BE2C (cell line): Measurements from ENCODE around the gene R3HDM2.

Experiments
- DNase-seq: peaks from one replicate; pipeline ENCODE4 v3.0.0-alpha.2; 2020
- H3K27me3 ChIP-seq: fragments of 250-450 bp; sonication (Bioruptor Pico); 2 replicates; pipeline ENCODE4 v1.5.1; 2020; ENCODE audit warnings: mild to moderate bottlenecking
- H3K36me3 ChIP-seq: fragments of 250-450 bp; sonication (Bioruptor Pico); 2 replicates; pipeline ENCODE4 v1.5.1; 2020; ENCODE audit warnings: mild to moderate bottlenecking
- H3K4me1 ChIP-seq: fragments of 250-450 bp; sonication (Bioruptor Pico); 2 replicates; pipeline ENCODE4 v1.5.1; 2020
- H3K4me3 ChIP-seq: 2 replicates; pipeline ENCODE4 v1.5.1; 2011; ENCODE audit warnings: low read depth, low read length
- H3K9me3 ChIP-seq: fragments of 250-450 bp; sonication (Bioruptor Pico); 2 replicates; pipeline ENCODE4 v1.5.1; 2020
- CTCF ChIP-seq: IDR thresholded peaks from 2 replicates; pipeline ENCODE4 v1.5.1; 2012; ENCODE audit warnings: mild to moderate bottlenecking, low read depth, low read length

Gene R3HDM2

DNA sequence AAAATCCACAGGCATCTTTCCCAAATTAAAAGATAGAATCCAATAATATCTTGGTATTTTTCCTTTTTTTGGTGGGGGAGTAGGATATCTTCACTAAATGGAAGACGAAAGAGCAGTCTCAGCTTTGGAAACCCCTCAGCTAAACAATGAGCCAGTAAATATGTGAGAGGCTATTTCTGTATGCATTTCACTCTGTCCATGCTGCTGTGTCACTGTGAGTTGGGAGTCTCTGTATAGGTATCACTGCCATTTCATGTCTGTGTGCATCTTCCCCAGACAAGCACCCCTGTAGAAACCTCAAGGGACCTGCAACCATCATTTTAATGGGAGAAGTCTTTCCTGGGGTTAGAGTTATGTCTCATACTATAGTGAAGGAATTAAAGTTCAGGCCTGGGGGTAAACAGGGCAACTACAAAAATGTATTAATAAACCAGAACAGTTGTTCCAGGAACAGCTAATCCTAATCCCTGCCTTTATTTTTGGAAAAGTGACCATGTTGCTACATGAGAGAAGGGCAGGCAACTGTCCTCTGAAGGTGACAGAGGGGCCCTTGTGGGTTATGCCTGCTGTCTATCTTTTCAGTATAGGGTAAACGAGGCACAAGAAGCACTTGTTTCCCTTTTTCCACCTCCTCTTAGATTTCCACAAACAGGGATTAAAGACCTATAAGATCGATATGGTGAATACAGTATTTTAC is 168.6 kb downstream of the R3HDM2 start:
- Histone ChIP-seq H3K4me3 (no peak overlapping the region), H3K36me3 (peaks cover 37% of the 10 kb centered on the region), H3K4me1 (peaks cover 7% of the 10 kb centered on the region; the same call in 1 of the 2 replicates), H3K27me3 (no peaks in the 10 kb centered on the region), H3K9me3 (no peaks in the 10 kb centered on the region)
- TF ChIP-seq CTCF, result no peak
- no peak for DNase-seq

DNA sequence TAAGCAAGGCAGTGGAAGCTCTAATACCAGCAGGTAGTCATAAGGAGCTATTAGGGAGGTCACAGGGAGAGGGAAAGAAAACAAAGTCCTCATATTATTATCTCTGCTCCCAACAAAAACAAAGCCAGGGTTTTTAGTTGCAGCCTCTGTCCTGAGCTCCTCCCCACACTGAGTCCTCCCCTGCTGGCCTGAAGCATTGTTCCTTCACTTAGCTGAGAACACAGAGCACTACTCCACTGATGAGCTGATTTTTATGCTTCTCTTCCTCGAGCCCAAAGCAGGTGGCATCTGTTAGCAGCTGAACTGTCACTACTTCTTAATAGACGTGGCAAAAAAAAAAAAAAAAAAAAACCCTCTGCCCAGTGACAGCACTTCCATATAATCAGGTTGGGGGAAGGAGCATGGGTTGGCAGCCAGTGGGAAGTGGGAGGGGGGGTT is 169.4 kb downstream of the R3HDM2 start:
- no peak for TF ChIP-seq CTCF
- DNase-seq, result no peak
- Histone ChIP-seq H3K27me3 (no peaks in the 10 kb centered on the region), H3K4me3 (no peak overlapping the region), H3K36me3 (peaks cover 35% of the 10 kb centered on the region), H3K4me1 (peaks cover 7% of the 10 kb centered on the region; the same call in 1 of the 2 replicates), H3K9me3 (no peaks in the 10 kb centered on the region)

- H3K9me3 ChIP-seq, result no peaks in the 10 kb centered on the region
- no peak overlapping the region for H3K4me3 ChIP-seq
- DNase-seq, result no peak
- TF ChIP-seq CTCF, result no peak
- peaks cover 31% of the 10 kb centered on the region for H3K36me3 ChIP-seq
- peaks cover 7% of the 10 kb centered on the region; the same call in 1 of the 2 replicates for H3K4me1 ChIP-seq
- H3K27me3 ChIP-seq, result no peaks in the 10 kb centered on the region
Observed at GRCh38 chr12:57260366-57260765, 170.5 kb downstream of the R3HDM2 start.

DNA sequence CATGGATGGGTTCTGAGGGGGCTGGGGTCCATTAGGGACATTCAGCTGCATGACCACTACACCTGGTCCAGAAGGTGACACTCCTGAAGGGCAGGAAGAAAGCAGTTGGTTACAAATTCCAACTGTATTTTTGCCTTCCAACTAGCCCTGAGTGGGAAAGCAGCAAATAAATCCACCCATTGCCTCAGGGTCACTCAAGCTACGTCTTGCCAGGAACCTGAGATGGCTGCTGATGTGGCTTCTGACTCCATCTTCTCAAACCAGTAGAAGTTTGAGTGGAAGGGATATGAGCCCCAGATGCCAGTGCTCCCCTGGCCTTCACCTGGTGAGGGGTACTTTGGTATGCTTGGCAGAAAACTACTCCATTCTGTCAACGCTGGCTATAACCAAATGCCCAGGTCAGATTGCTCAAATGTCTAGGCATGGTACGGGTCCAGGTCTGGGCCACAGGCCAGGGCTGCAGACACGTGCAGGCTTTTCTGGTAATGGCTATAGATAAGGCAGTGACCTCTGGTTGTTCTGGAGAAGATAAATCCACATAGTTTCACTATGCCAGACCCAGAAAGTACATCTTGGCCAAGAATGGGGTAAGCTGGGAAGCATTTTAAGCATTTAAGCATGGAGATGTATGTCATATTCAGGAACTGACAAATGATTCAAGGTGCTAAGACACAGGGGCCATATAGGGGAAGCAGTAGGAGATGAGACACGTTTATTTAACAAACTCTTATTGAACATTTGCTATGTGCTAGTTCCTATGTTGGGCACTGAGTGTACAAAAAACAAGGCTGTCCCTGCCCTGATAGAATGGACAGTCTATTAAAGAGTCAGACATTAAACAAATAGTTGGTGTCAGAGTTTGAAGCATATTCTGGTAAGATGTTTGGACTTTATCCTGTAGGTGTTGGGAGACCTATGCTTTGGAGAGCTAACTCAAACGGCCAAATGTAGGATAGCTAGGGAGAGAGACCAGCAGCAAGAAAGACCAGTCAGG is 171.6 kb downstream of the R3HDM2 start:
- no peaks in the 10 kb centered on the region for H3K4me1 ChIP-seq
- TF ChIP-seq CTCF, result no peak
- no peaks in the 10 kb centered on the region for H3K27me3 ChIP-seq
- DNase-seq, result no peak
- peaks cover 28% of the 10 kb centered on the region for H3K36me3 ChIP-seq
- no peaks in the 10 kb centered on the region for H3K9me3 ChIP-seq
- H3K4me3 ChIP-seq, result no peak overlapping the region

DNA sequence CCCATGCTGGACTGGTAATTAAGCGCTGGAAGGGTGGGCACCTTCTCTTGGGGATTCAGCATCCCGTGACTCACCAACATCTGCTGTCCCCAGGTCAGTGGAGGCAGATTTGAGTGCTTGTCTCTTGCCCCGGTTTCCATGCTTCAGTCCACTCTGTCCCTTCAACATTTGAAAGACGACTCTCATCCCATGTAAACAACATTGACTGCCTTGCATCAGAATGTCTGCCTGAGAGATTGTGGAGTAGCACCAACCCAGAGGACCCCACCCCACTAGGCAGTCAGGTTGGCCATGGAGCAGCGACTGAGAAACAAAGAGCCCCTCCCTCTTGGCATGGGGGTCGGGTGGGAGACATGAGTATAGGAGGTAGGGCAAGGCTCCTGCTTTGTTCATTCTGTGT is 174.9 kb downstream of the R3HDM2 start:
- no peak for DNase-seq
- no peaks in the 10 kb centered on the region for H3K27me3 ChIP-seq
- H3K4me1 ChIP-seq, result no peaks in the 10 kb centered on the region
- no peak overlapping the region for H3K4me3 ChIP-seq
- peaks cover 28% of the 10 kb centered on the region for H3K36me3 ChIP-seq
- H3K9me3 ChIP-seq, result no peaks in the 10 kb centered on the region
- no peak for TF ChIP-seq CTCF
